ENCODE measurements around the gene SNX10. TPM values are rescaled to one million over a fixed set of nuclear protein-coding genes. Genes with fewer than 3 reads are reported as not detected.
A peak's percentile ranks its signal among the peaks of the same experiment; 100 is the strongest.

Gene SNX10
- total RNA-seq, 1 experiment from 2014 or later, result 8.8 TPM

DNA sequence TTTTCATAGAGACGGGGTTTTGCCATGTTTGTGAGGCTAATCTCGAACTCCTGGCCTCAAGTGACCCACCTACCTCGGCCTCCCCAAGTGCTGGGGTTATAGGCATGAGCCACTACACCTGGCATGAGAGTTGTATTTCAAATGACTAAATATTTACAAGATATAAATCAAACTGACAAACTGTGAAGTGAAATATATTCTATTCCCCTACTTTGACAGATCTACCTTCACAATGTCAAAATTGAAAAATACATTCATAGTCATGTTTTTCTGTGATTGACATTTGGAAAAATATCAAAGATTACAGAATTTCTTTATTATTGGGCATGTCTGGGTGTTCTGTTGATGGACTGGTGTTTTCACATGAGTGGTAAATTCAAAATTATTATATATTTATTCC is 16.4 kb upstream of the SNX10 start:
- intact Hi-C loops (cut with micrococcal nuclease; ENCODE audit: unreplicated experiment), result loop anchor here (5.0 kb wide), 1 partner anchor 92 kb away; no protein-coding TSS in a partner anchor
- Histone ChIP-seq H3K4me1 (no peaks in the 10 kb centered on the region), H3K4me3 (ENCODE audit: low read depth, low read length) (no peak overlapping the region), H3K36me3 (ENCODE audit: control insufficient read depth, insufficient read depth, low read length) (no peaks in the 10 kb centered on the region), H3K27me3 (replicated peaks; ENCODE audit: control insufficient read depth, insufficient read depth, low read length) (no peaks in the 10 kb centered on the region), H3K9me3 (no peaks in the 10 kb centered on the region)
- no peaks in the 10 kb centered on the region for H3K9me3 Mint-ChIP-seq (ENCODE audit: unreplicated experiment)
- ChIA-PET CTCF (no interaction called here), POLR2A (no interaction called here)
- H3K27ac Mint-ChIP-seq (ENCODE audit: unreplicated experiment), result no peak overlapping the region
- no peaks in the 10 kb centered on the region for H3K27me3 Mint-ChIP-seq (ENCODE audit: insufficient read depth, unreplicated experiment)
- TF ChIP-seq, protein P1, sequence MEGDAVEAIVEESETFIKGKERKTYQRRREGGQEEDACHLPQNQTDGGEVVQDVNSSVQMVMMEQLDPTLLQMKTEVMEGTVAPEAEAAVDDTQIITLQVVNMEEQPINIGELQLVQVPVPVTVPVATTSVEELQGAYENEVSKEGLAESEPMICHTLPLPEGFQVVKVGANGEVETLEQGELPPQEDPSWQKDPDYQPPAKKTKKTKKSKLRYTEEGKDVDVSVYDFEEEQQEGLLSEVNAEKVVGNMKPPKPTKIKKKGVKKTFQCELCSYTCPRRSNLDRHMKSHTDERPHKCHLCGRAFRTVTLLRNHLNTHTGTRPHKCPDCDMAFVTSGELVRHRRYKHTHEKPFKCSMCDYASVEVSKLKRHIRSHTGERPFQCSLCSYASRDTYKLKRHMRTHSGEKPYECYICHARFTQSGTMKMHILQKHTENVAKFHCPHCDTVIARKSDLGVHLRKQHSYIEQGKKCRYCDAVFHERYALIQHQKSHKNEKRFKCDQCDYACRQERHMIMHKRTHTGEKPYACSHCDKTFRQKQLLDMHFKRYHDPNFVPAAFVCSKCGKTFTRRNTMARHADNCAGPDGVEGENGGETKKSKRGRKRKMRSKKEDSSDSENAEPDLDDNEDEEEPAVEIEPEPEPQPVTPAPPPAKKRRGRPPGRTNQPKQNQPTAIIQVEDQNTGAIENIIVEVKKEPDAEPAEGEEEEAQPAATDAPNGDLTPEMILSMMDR (IDR thresholded peaks at IDR 0.05; ENCODE audit: insufficient read depth in 1 of 2, low read depth in 1 of 2, low read length in 1 of 2, severe bottlenecking in 1 of 2, unreplicated experiment in 1 of 2), result no peak
- no peaks in the 10 kb centered on the region for H3K36me3 Mint-ChIP-seq (ENCODE audit: insufficient read depth, unreplicated experiment)
- no peaks in the 10 kb centered on the region for H3K4me1 Mint-ChIP-seq (ENCODE audit: low read depth, unreplicated experiment)
- no peak overlapping the region for H3K4me3 Mint-ChIP-seq (ENCODE audit: unreplicated experiment)
- no TSS peak for BruUV-seq (replicated peaks)
- no peak for DNase-seq

DNA sequence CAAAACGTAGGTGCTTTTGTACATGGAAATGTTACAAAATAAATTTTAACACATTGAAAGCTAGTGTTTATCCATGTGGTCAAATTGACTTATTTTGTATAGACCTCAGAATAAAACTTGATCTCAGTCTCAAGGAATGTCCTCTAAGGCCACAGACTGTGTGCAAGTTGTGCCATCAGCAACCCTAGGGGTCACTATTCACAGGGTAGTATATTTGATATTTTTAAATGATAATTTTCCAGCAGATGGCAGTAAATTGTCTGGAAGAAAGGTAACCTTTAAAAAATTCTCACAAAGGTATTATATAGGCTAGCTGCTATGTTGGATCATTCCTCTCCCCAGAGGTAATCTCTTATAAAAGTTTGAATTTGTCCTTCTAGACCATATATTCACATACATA is 12.9 kb upstream of the SNX10 start:
- intact Hi-C loops (cut with micrococcal nuclease; ENCODE audit: unreplicated experiment), result loop anchor here (5.0 kb wide), 1 partner anchor 89 kb away; no protein-coding TSS in a partner anchor
- Histone ChIP-seq H3K36me3 (ENCODE audit: control insufficient read depth, insufficient read depth, low read length) (no peaks in the 10 kb centered on the region), H3K27me3 (replicated peaks; ENCODE audit: control insufficient read depth, insufficient read depth, low read length) (no peaks in the 10 kb centered on the region), H3K9me3 (no peaks in the 10 kb centered on the region), H3K4me1 (no peaks in the 10 kb centered on the region), H3K4me3 (ENCODE audit: low read depth, low read length) (no peak overlapping the region)
- POLR2A ChIA-PET, result no interaction called here
- TF ChIP-seq, protein P1 (IDR thresholded peaks at IDR 0.05; ENCODE audit: insufficient read depth in 1 of 2, low read depth in 1 of 2, low read length in 1 of 2, severe bottlenecking in 1 of 2, unreplicated experiment in 1 of 2), result peak; percentile 24 to 35
- Mint-ChIP-seq H3K4me1 (ENCODE audit: low read depth, unreplicated experiment) (no peaks in the 10 kb centered on the region), H3K36me3 (ENCODE audit: insufficient read depth, unreplicated experiment) (no peaks in the 10 kb centered on the region), H3K27me3 (ENCODE audit: insufficient read depth, unreplicated experiment) (no peaks in the 10 kb centered on the region), H3K4me3 (ENCODE audit: unreplicated experiment) (no peak overlapping the region), H3K27ac (ENCODE audit: unreplicated experiment) (no peak overlapping the region), H3K9me3 (ENCODE audit: unreplicated experiment) (no peaks in the 10 kb centered on the region)
- CTCF ChIA-PET, result no interaction called here
- DNase-seq, result no peak
- BruUV-seq (replicated peaks), result no TSS peak

DNA sequence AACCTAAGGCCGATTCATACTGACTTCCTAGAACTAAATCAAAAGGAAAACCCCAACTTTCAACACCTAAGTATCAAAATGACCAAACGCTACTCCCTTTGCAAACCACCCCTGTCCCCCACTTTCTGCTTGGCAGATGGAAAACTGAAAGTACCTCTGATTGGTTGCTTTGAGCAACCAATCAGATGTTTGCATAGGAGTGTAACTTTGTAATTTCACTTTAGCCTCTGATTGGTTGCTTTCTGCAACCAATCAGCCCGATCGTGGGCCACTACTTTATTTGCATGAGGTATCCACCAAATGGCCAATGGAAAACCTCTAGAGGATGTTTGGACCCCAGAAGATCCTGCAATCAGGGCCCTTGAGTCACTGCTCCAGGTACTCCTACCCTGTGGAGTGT is 12.3 kb upstream of the SNX10 start:
- Histone ChIP-seq H3K4me3 (ENCODE audit: low read depth, low read length) (no peak overlapping the region), H3K27me3 (replicated peaks; ENCODE audit: control insufficient read depth, insufficient read depth, low read length) (no peaks in the 10 kb centered on the region), H3K9me3 (no peaks in the 10 kb centered on the region), H3K36me3 (ENCODE audit: control insufficient read depth, insufficient read depth, low read length) (no peaks in the 10 kb centered on the region), H3K4me1 (no peaks in the 10 kb centered on the region)
- ChIA-PET POLR2A (no interaction called here), CTCF (no interaction called here)
- no peaks in the 10 kb centered on the region for H3K4me1 Mint-ChIP-seq (ENCODE audit: low read depth, unreplicated experiment)
- H3K27me3 Mint-ChIP-seq (ENCODE audit: insufficient read depth, unreplicated experiment), result no peaks in the 10 kb centered on the region
- TF ChIP-seq, protein P1 (IDR thresholded peaks at IDR 0.05; ENCODE audit: insufficient read depth in 1 of 2, low read depth in 1 of 2, low read length in 1 of 2, severe bottlenecking in 1 of 2, unreplicated experiment in 1 of 2), result no peak
- DNase-seq, result no peak
- intact Hi-C loops (cut with micrococcal nuclease; ENCODE audit: unreplicated experiment), result loop anchor here (5.0 kb wide), 1 partner anchor 88 kb away; no protein-coding TSS in a partner anchor
- H3K9me3 Mint-ChIP-seq (ENCODE audit: unreplicated experiment), result no peaks in the 10 kb centered on the region
- H3K4me3 Mint-ChIP-seq (ENCODE audit: unreplicated experiment), result no peak overlapping the region
- BruUV-seq (replicated peaks), result no TSS peak
- no peak overlapping the region for H3K27ac Mint-ChIP-seq (ENCODE audit: unreplicated experiment)
- H3K36me3 Mint-ChIP-seq (ENCODE audit: insufficient read depth, unreplicated experiment), result no peaks in the 10 kb centered on the region

Measured in Caco-2 (cell line).